Adrenal gland (tissue), 12 donors: ENCODE measurements around the gene ALDH1A1. TPM values are rescaled to one million over a fixed set of nuclear protein-coding genes. Genes with fewer than 3 reads are reported as not detected.

Source experiments
- DNase-seq, 7 donors: peaks; one replicate each; pipeline ENCODE4 v3.0.0-alpha.2; 2019 to 2020
- H3K27ac ChIP-seq, 5 donors: fragments of 200-600 bp; sonication (generic) in 4 of 5; 1 replicate in 3 of 5; 2 replicates in 2 of 5; pipeline versions ENCODE4 v1.5.1 to v1.8.0; 2016 to 2020; ENCODE audit warnings: mild to moderate bottlenecking in 1 of 5
- H3K27me3 ChIP-seq: fragments of 200-600 bp; 2 replicates; pipeline ENCODE4 v1.8.0; 2021
- H3K36me3 ChIP-seq, 2 donors: fragments of 200-600 bp; replicated peaks in 1 of 2; 1 replicate in 1 of 2; 2 replicates in 1 of 2; pipeline versions ENCODE4 v1.5.1 to v1.8.0; 2018 to 2022
- H3K4me1 ChIP-seq, 2 donors: fragments of 200-600 bp; replicated peaks in 1 of 2; 1 replicate in 1 of 2; 2 replicates in 1 of 2; pipeline versions ENCODE4 v1.5.1 to v1.8.0; 2018 to 2021
- H3K4me3 ChIP-seq, 4 donors: fragments of 200-600 bp; sonication (generic) in 3 of 4; one replicate each; pipeline ENCODE4 v1.5.1; 2016 to 2018
- H3K9me3 ChIP-seq, 3 donors: fragments of 200-600 bp; sonication (generic) in 1 of 3; replicated peaks in 1 of 3; 1 replicate in 2 of 3; 2 replicates in 1 of 3; pipeline versions ENCODE4 v1.5.1 to v1.8.0; 2016 to 2021
- POLR2A ChIP-seq, 2 donors: fragments of 450-650 bp; IDR thresholded peaks; one replicate each; pipeline ENCODE4 v1.6.1; 2017; ENCODE audit warnings: antibody characterized with exemption in 2 of 2, mild to moderate bottlenecking in 2 of 2, moderate library complexity in 1 of 2
- WGBS, 4 donors: extraction: QIAGEN DNeasy Blood & Tissue Kit in 2 of 4; methylation state at CpG; one replicate each; pipeline versions ENCODE4 v1.1.5 to v1.1.7; 2013 to 2017; 5-methylcytosine and 5-hydroxymethylcytosine counted together
- intact Hi-C, 2 donors: fragments of 100-400 bp; cut with DNase I; formaldehyde crosslinking; loops; one replicate each; pipeline versions ENCODE4 v1.14.1 to v1.15.0; 2022 to 2023
- polyA plus RNA-seq, 3 donors: library from polyadenylated mRNA; stranded (reverse); fragments of 200-250 nt in 2 of 3; fragments of 350-450 nt in 1 of 3; fragmentation: Illumina TruSeq in 1 of 3; extraction: RNeasy Lipid Tissue Mini Kit (QIAGEN cat#74804) in 1 of 3; gene quantifications; one replicate each; pipeline ENCODE4 v1.2.3, GENCODE V29; 2013 to 2014
- total RNA-seq, 9 donors: library from RNA; depleted of rRNA in 4 of 9; stranded (reverse); fragments of >200 nt in 4 of 9; fragments of 120-200 nt in 1 of 9; fragmentation: NEBNext Ultra II Directional in 1 of 9; extraction: Animal tissue kit (Norgen Biotek cat#: 25700) in 1 of 9; gene quantifications; one replicate each; pipeline versions ENCODE4 v1.1.0 to v1.2.4, GENCODE V29; 2013 to 2023
- TF ChIP-seq, protein P1 (sequence below), 6 experiments: fragments of 450-650 bp in 4 of 6; fragments of 200-600 bp in 2 of 6; sonication (generic) in 1 of 6; IDR thresholded peaks; 1 replicate in 5 of 6; 2 replicates in 1 of 6; pipeline versions ENCODE4 v1.5.1 to v1.8.0; 2016 to 2021; ENCODE audit warnings: antibody characterized with exemption in 6 of 6, mild to moderate bottlenecking in 2 of 6, moderate library complexity in 1 of 6
- donor health status: healthy with polysubstance abuse.
- donor health status: Bipolar disorder and iron deficiency.
- donor health status: DM: yes; HTN: yes; CAD: no.
- donor health status: DM: no; HTN: no; CAD: no.
- donor health status: DM: no; HTN: no; CAD: no.
- donor health status: DM: yes; HTN: yes; CAD: no.

Gene ALDH1A1
- total and polyA plus RNA-seq, 12 donors: 88.7 to 345 (median 186) TPM

DNA sequence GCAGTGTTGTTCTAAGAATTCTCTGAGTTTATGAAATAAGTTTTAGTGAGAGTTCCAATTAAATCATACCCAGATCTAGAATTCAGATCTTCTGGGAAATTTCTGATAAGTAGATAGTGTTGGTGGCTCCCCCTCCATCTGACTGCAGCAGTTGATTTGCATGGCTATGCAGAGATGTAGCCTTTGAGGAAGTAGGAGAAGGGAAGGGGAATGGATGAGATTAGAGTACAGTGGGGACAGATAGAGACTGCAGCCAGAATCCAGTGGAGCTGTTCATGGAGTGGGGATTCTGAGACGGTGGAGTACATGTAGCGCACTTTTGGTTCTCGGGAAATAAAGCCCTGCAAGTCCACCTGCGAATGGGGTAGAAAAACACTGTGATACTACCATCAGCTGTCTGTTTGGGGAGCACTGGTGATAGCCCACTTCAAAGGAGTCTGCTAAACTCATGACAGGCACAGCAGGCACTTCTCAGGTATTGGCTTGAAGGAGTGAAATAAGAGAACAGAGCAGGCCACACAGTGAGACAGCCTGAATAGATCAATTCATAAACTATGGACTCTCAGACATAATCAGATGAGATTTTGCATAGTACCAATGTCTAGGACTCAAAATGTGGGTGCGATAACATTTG is 96.8 kb downstream of the ALDH1A1 start:
- no peak for DNase-seq
- Histone ChIP-seq H3K9me3 (peaks cover 0 to 1% (median 0%) of the 10 kb centered on the region in 3 donors), H3K4me1 (peaks cover 15 to 26% of the 10 kb centered on the region in 2 donors), H3K27me3 (no peaks in the 10 kb centered on the region), H3K4me3 (no peak overlapping the region), H3K27ac (no peak overlapping the region), H3K36me3 (no peaks in the 10 kb centered on the region)
- intact Hi-C loops: loop anchor here (2.0 to 10.0 kb wide), 2 partner anchors 167 to 229 kb away; no protein-coding TSS in a partner anchor
- WGBS, 4 donors: 81 to 93% (median 86%) methylated on average over 5 of the region's 5 CpGs
- TF ChIP-seq, protein P1, sequence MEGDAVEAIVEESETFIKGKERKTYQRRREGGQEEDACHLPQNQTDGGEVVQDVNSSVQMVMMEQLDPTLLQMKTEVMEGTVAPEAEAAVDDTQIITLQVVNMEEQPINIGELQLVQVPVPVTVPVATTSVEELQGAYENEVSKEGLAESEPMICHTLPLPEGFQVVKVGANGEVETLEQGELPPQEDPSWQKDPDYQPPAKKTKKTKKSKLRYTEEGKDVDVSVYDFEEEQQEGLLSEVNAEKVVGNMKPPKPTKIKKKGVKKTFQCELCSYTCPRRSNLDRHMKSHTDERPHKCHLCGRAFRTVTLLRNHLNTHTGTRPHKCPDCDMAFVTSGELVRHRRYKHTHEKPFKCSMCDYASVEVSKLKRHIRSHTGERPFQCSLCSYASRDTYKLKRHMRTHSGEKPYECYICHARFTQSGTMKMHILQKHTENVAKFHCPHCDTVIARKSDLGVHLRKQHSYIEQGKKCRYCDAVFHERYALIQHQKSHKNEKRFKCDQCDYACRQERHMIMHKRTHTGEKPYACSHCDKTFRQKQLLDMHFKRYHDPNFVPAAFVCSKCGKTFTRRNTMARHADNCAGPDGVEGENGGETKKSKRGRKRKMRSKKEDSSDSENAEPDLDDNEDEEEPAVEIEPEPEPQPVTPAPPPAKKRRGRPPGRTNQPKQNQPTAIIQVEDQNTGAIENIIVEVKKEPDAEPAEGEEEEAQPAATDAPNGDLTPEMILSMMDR (IDR thresholded peaks at IDR 0.05): no peak
- no peak for TF ChIP-seq POLR2A (IDR thresholded peaks at IDR 0.05)

DNA sequence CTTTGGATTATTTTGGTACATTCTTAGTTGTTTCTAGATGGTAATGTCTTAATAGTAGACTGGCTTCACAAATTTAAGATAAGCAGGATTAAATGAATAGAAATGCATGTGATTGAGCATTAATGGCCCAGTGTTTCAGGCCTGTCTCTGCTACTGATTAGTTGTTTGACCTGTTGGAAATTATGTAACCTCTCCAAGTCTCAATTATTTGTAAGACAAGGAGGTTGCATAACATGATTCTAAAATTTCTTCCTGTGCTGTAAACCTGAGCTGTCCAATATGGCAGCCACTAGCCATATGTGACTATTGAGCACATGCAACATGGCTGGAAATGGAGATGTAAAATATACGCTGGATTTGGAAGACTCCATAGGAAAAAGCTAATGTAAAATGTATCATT is 97.5 kb downstream of the ALDH1A1 start:
- H3K36me3 ChIP-seq: no peaks in the 10 kb centered on the region
- TF ChIP-seq POLR2A (IDR thresholded peaks at IDR 0.05): no peak
- TF ChIP-seq, protein P1 (IDR thresholded peaks at IDR 0.05): no peak
- no peak for DNase-seq
- no peaks in the 10 kb centered on the region for H3K9me3 ChIP-seq
- no peak overlapping the region for H3K27ac ChIP-seq
- peaks cover 15 to 26% of the 10 kb centered on the region in 2 donors for H3K4me1 ChIP-seq
- intact Hi-C loops: loop anchor here (10.0 kb wide), 1 partner anchor 229 kb away; no protein-coding TSS in a partner anchor
- no peaks in the 10 kb centered on the region for H3K27me3 ChIP-seq
- 93 to 100% (median 100%) methylated on average over 1 of the region's 1 CpG for WGBS, 4 donors
- H3K4me3 ChIP-seq: no peak overlapping the region

Other genes starting within 250 kb of the ALDH1A1 start
- 100 to 1,000 TPM in 1 of 9 donors, 10 to 100 TPM in 8; 16.5 to 103 (median 45.7) TPM for gene ANXA1, start 198.8 kb upstream of the ALDH1A1 start, total RNA-seq
- gene ANXA1, start 198.8 kb upstream of the ALDH1A1 start, polyA plus RNA-seq: 100 to 1,000 TPM in 2 of 3 donors, 10 to 100 TPM in 1; 58.9 to 114 (median 113) TPM